Endothelial cell of umbilical vein (primary cell): ENCODE measurements around the gene GPBP1L1. TPM values are rescaled to one million over a fixed set of nuclear protein-coding genes. Genes with fewer than 3 reads are reported as not detected.

Experiments
- BruUV-seq: library from RNA; stranded (reverse); fragments of 400-500 nt; replicated peaks from 2 replicates; lab custom pipeline; 2021; lab: Mats Ljungman, UMichigan
- CTCF ChIA-PET: fragments of 300-600, 350-600 bp; sonication (Branson Sonifier 250); formaldehyde crosslinking; loops from one replicate; lab custom pipeline; 2021; ENCODE audit warnings: antibody characterized with exemption, inconsistent platforms; lab: Charles Lee
- POLR2A ChIA-PET: fragments of 300-600, 350-600 bp; sonication (Branson Sonifier 250); formaldehyde crosslinking; loops from one replicate; lab custom pipeline; 2021; ENCODE audit warnings: antibody characterized with exemption, inconsistent platforms; lab: Charles Lee
- DNase-seq: peaks from one replicate; pipeline ENCODE4 v3.0.0-alpha.2; 2011; ENCODE audit warnings: low read depth, low spot score
- FAIRE-seq: peaks from 2 replicates; lab custom pipeline; 2011; peaks lifted over from hg19 to GRCh38; lab: Jason Lieb, UNC
- H2AFZ ChIP-seq: 2 replicates; pipeline ENCODE4 v1.6.0; 2012; ENCODE audit warnings: low read depth, low read length, control low read depth, inconsistent platforms
- H3K27ac ChIP-seq: 2 replicates; pipeline ENCODE4 v1.5.1; 2011; ENCODE audit warnings: low read depth, mild to moderate bottlenecking, control low read depth, low read length, moderate library complexity; ENCODE audit not compliant: insufficient read depth
- H3K27me3 ChIP-seq, 2 experiments: 2 replicates each; pipeline versions ENCODE4 v1.6.0 to v1.6.1; 2011; ENCODE audit warnings: low read length in 2 of 2, mixed read lengths in 1 of 2; ENCODE audit not compliant: control insufficient read depth in 2 of 2, insufficient read depth in 2 of 2
- H3K36me3 ChIP-seq, 2 experiments: 2 replicates in 1 of 2; 3 replicates in 1 of 2; pipeline ENCODE4 v1.5.1; 2011; ENCODE audit warnings: low read length in 2 of 2, mild to moderate bottlenecking in 1 of 2, moderate library complexity in 1 of 2; ENCODE audit not compliant: control insufficient read depth in 2 of 2, insufficient read depth in 2 of 2; ENCODE audit errors: extremely low read depth in 1 of 2
- H3K4me1 ChIP-seq: 3 replicates; pipeline ENCODE4 v1.5.1; 2011; ENCODE audit warnings: mild to moderate bottlenecking, low read length; ENCODE audit not compliant: control insufficient read depth, insufficient read depth; ENCODE audit errors: extremely low read depth
- H3K4me2 ChIP-seq: 2 replicates; pipeline ENCODE4 v1.6.1; 2011; ENCODE audit warnings: low read length, control low read depth, mixed read lengths; ENCODE audit not compliant: insufficient read depth
- H3K4me3 ChIP-seq, 3 experiments: fragments of 200-600 bp in 1 of 3; sonication (generic), shearing (Covaris generic) in 1 of 3; replicated peaks in 1 of 3; 2 replicates each; pipeline ENCODE4 v1.5.1; 2011 to 2016; ENCODE audit warnings: control low read depth in 3 of 3, low read length in 3 of 3, mild to moderate bottlenecking in 2 of 3, inconsistent platforms in 1 of 3, low read depth in 1 of 3, moderate library complexity in 1 of 3; ENCODE audit not compliant: insufficient read depth in 1 of 3
- H3K79me2 ChIP-seq: 2 replicates; pipeline ENCODE4 v1.6.0; 2012; ENCODE audit warnings: low read length, inconsistent platforms; ENCODE audit not compliant: control insufficient read depth, insufficient read depth
- H3K9ac ChIP-seq: replicated peaks from 2 replicates; pipeline ENCODE3; 2011; ENCODE audit warnings: low read length, control low read depth; ENCODE audit not compliant: insufficient read depth; ENCODE audit errors: extremely low read depth
- H3K9me1 ChIP-seq: replicated peaks from 3 replicates; pipeline ENCODE4 v1.6.0; 2011; ENCODE audit warnings: mild to moderate bottlenecking, low read length; ENCODE audit not compliant: control insufficient read depth, insufficient read depth; ENCODE audit errors: extremely low read depth
- H3K9me3 ChIP-seq: replicated peaks from 2 replicates; pipeline ENCODE4 v1.5.1; 2012; ENCODE audit warnings: low read length, inconsistent platforms; ENCODE audit not compliant: control insufficient read depth, insufficient read depth
- H4K20me1 ChIP-seq: replicated peaks from 2 replicates; pipeline ENCODE3; 2011; ENCODE audit warnings: mild to moderate bottlenecking, low read length; ENCODE audit not compliant: control insufficient read depth, insufficient read depth; ENCODE audit errors: extremely low read depth
- CTCF ChIP-seq, 2 donors: IDR thresholded peaks; 1 replicate in 1 of 2; 2 replicates in 1 of 2; pipeline ENCODE4 v1.5.1; 2011; ENCODE audit warnings: low read length in 2 of 2, mild to moderate bottlenecking in 2 of 2, moderate library complexity in 2 of 2, control low read depth in 1 of 2, inconsistent platforms in 1 of 2, low read depth in 1 of 2; ENCODE audit not compliant: insufficient read depth in 1 of 2; ENCODE audit errors: extremely low read depth in 1 of 2
- GATA2 ChIP-seq: IDR thresholded peaks from 2 replicates; pipeline ENCODE4 v1.7.0; 2011; ENCODE audit warnings: low read depth, mild to moderate bottlenecking, moderate library complexity, mixed read lengths, low read length; ENCODE audit not compliant: insufficient read length, insufficient read depth
- JUN ChIP-seq: IDR thresholded peaks from 2 replicates; pipeline ENCODE4 v1.6.1; 2011; ENCODE audit warnings: borderline replicate concordance, low read depth; ENCODE audit not compliant: insufficient read length, insufficient read depth
- MAX ChIP-seq: IDR thresholded peaks from 2 replicates; pipeline ENCODE4 v1.6.1; 2011; ENCODE audit not compliant: insufficient read depth, insufficient read length
- MYC ChIP-seq: IDR thresholded peaks from one replicate; pipeline ENCODE4 v1.6.1; 2011; ENCODE audit warnings: mild to moderate bottlenecking, low read depth, low read length
- POLR2A ChIP-seq: IDR thresholded peaks from 2 replicates; pipeline ENCODE4 v1.6.1; 2012; ENCODE audit warnings: low read depth, mild to moderate bottlenecking, control low read depth, low read length
- POLR2AphosphoS5 ChIP-seq: IDR thresholded peaks from 2 replicates; pipeline ENCODE4 v1.6.1; 2012; ENCODE audit warnings: low read depth, mild to moderate bottlenecking, control low read depth, low read length, moderate library complexity; ENCODE audit not compliant: insufficient read depth
- dilution Hi-C: fragments of 300-500 bp; cut with MboI; formaldehyde crosslinking; loops from one replicate; pipeline ENCODE4 v1.15.0; 2019; ENCODE audit warnings: low sequenced_read_pairs; ENCODE audit not compliant: extremely low pct_ligation_motif_present
- intact Hi-C: fragments of 100-400 bp; cut with micrococcal nuclease; formaldehyde crosslinking; loops from one replicate; pipeline ENCODE4 v1.10.0; 2022
- polyA plus RNA-seq, 4 experiments: library from polyadenylated mRNA; depleted of rRNA in 3 of 4; stranded (reverse) in 3 of 4; unstranded in 1 of 4; fragments of >200 nt; gene quantifications; 2 replicates each; pipeline versions ENCODE4 v1.2.1 to v1.2.3, GENCODE V29; 2011 to 2012; ENCODE audit warnings: missing spikeins in 1 of 4
- total RNA-seq: library from RNA; stranded (reverse); gene quantifications from 2 replicates; pipeline ENCODE4 v1.2.3, GENCODE V29; 2021

Gene GPBP1L1
- total and polyA plus RNA-seq, 2 donors (not counting 3 experiments of a cell fraction or from before 2014, with no cell fraction given) = 35.0 to 89.7 TPM

GRCh38 chr1:45623972-45624371, 62.4 kb downstream of the GPBP1L1 start, which contains the start of gene CCDC17:
Gene CCDC17, minus strand, starts transcription at chr1:45624054. Its CDS starts 145 bp downstream, at chr1:45623909.
- Histone ChIP-seq H3K79me2 (no peaks in the 10 kb centered on the region), H3K9ac (no peak within 1 kb of the TSS), H3K9me3 (no peaks in the 10 kb centered on the region), H3K9me1 (no peaks in the 10 kb centered on the region), H3K4me2 (no peak within 1 kb of the TSS), H3K4me1 (peaks cover 39% of the 10 kb centered on the region), H3K27me3 (no peaks in the 10 kb centered on the region), H3K4me3 (no peak within 1 kb of the TSS), H4K20me1 (no peaks in the 10 kb centered on the region), H3K27ac (no peak within 1 kb of the TSS), H3K36me3 (peaks cover 9 to 15% of the 10 kb centered on the region in 2 experiments), H2AFZ (no peak within 1 kb of the TSS)
- ChIA-PET POLR2A (no interaction called here), CTCF (interaction anchor here (1.8 kb wide), 1 partner anchor 10 kb away, joined by 4 read pairs; no protein-coding TSS in a partner anchor)
- TF ChIP-seq MAX = no peak
- no peak for TF ChIP-seq GATA2
- no peak for TF ChIP-seq POLR2AphosphoS5
- TF ChIP-seq POLR2A = no peak
- no peak for TF ChIP-seq JUN
- no peak for TF ChIP-seq MYC
- no peak for TF ChIP-seq CTCF (IDR thresholded peaks at IDR 0.05; ENCODE audit: extremely low read depth in 1 of 2, insufficient read depth in 1 of 2, low read depth in 1 of 2, low read length in 2 of 2)
- peak; percentile 21 for FAIRE-seq
- BruUV-seq = no TSS peak
- DNase-seq = no peak
- dilution Hi-C loops (no loop called here), intact Hi-C loops (no loop called here)
